ENCODE results near the gene UBE2E2. TPM values are rescaled to one million over a fixed set of nuclear protein-coding genes. Genes with fewer than 3 reads are reported as not detected.

The UBE2E2 gene
- total RNA-seq, 2 donors from 2014 or later, result 1.2 to 7.6 TPM

GRCh38 chr3:23547905-23548650 lies 345.0 kb downstream of the UBE2E2 start:
- TF ChIP-seq CTCF (IDR thresholded peaks at IDR 0.05), result no peak
- Histone ChIP-seq H3K4me1 (no peaks in the 10 kb centered on the region), H3K27ac (no peak overlapping the region), H3K27me3 (no peaks in the 10 kb centered on the region), H3K36me3 (no peaks in the 10 kb centered on the region), H3K9ac (ENCODE audit: low read depth in 2 of 2, low read length in 2 of 2) (no peak overlapping the region), H3K9me3 (no peaks in the 10 kb centered on the region), H3K4me3 (no peak overlapping the region)
- intact Hi-C loops (cut with DNase I), result no loop called here
- no peak for DNase-seq

- Histone ChIP-seq H3K9ac (ENCODE audit: low read depth in 2 of 2, low read length in 2 of 2) (no peak overlapping the region), H3K27ac (no peak overlapping the region), H3K4me3 (no peak overlapping the region), H3K27me3 (no peaks in the 10 kb centered on the region), H3K36me3 (no peaks in the 10 kb centered on the region), H3K9me3 (no peaks in the 10 kb centered on the region), H3K4me1 (no peaks in the 10 kb centered on the region)
- DNase-seq, result no peak
- TF ChIP-seq CTCF (IDR thresholded peaks at IDR 0.05), result no peak
- intact Hi-C loops (cut with DNase I), result no loop called here
Measured at GRCh38 chr3:23548706-23549105, 345.6 kb downstream of the UBE2E2 start.

GRCh38 chr3:23549148-23549910 lies 346.2 kb downstream of the UBE2E2 start:
- no peak for TF ChIP-seq CTCF (IDR thresholded peaks at IDR 0.05)
- H3K4me1 ChIP-seq, result no peaks in the 10 kb centered on the region
- no peaks in the 10 kb centered on the region for H3K36me3 ChIP-seq
- DNase-seq, result no peak
- no peak overlapping the region for H3K4me3 ChIP-seq
- no peaks in the 10 kb centered on the region for H3K9me3 ChIP-seq
- H3K27me3 ChIP-seq, result no peaks in the 10 kb centered on the region
- intact Hi-C loops (cut with DNase I), result no loop called here
- no peak overlapping the region for H3K9ac ChIP-seq (ENCODE audit: low read depth in 2 of 2, low read length in 2 of 2)
- no peak overlapping the region for H3K27ac ChIP-seq

GRCh38 chr3:23550402-23550801 lies 347.3 kb downstream of the UBE2E2 start:
- no peak for TF ChIP-seq CTCF (IDR thresholded peaks at IDR 0.05)
- DNase-seq, result no peak

GRCh38 chr3:23552506-23552905 lies 349.4 kb downstream of the UBE2E2 start:
- no peak for TF ChIP-seq CTCF (IDR thresholded peaks at IDR 0.05)
- Histone ChIP-seq H3K27me3 (no peaks in the 10 kb centered on the region), H3K36me3 (no peaks in the 10 kb centered on the region), H3K27ac (no peak overlapping the region), H3K4me3 (no peak overlapping the region), H3K9ac (ENCODE audit: low read depth in 2 of 2, low read length in 2 of 2) (no peak overlapping the region), H3K4me1 (no peaks in the 10 kb centered on the region), H3K9me3 (no peaks in the 10 kb centered on the region)
- intact Hi-C loops (cut with DNase I), result no loop called here
- DNase-seq, result no peak

More at GRCh38 chr3:23550402-23550801, 347.3 kb downstream of the UBE2E2 start:
- H3K27ac ChIP-seq, result no peak overlapping the region
- no peak overlapping the region for H3K4me3 ChIP-seq
- no peaks in the 10 kb centered on the region for H3K27me3 ChIP-seq
- intact Hi-C loops (cut with DNase I), result no loop called here
- H3K9me3 ChIP-seq, result no peaks in the 10 kb centered on the region
- H3K9ac ChIP-seq (ENCODE audit: low read depth in 2 of 2, low read length in 2 of 2), result no peak overlapping the region
- no peaks in the 10 kb centered on the region for H3K36me3 ChIP-seq
- no peaks in the 10 kb centered on the region for H3K4me1 ChIP-seq
